BLaER1 treated with 17β-estradiol and CSF1 and Interleukin-3, amounts not matched to agents 10 nM and 100 nM (cell line): Measurements from ENCODE around the gene RPAIN.
"Not testable (repeated sequence)": the region's sequence is repeated elsewhere in the genome, so short reads cannot be mapped to it uniquely, and the experiment has no call there.

ENCODE experiments used
- H3K27ac ChIP-seq, 11 experiments: shearing (Covaris generic); formaldehyde crosslinking; 2 replicates each; pipeline ENCODE4 v1.8.1; 2022
- H3K27me3 ChIP-seq, 11 experiments: shearing (Covaris generic); formaldehyde crosslinking; 2 replicates each; pipeline ENCODE4 v1.8.1; 2022
- H3K36me3 ChIP-seq, 11 experiments: shearing (Covaris generic); formaldehyde crosslinking; 2 replicates each; pipeline ENCODE4 v1.8.1; 2022
- H3K4me1 ChIP-seq, 10 experiments: shearing (Covaris generic); formaldehyde crosslinking; 2 replicates each; pipeline ENCODE4 v1.8.1; 2022
- H3K4me2 ChIP-seq, 11 experiments: shearing (Covaris generic); formaldehyde crosslinking; 2 replicates each; pipeline ENCODE4 v1.8.1; 2022
- H3K4me3 ChIP-seq, 10 experiments: shearing (Covaris generic); formaldehyde crosslinking; 2 replicates each; pipeline ENCODE4 v1.8.1; 2022
- H3K9ac ChIP-seq, 11 experiments: shearing (Covaris generic); formaldehyde crosslinking; 2 replicates each; pipeline ENCODE4 v1.8.1; 2022
- H3K9me3 ChIP-seq, 11 experiments: shearing (Covaris generic); formaldehyde crosslinking; replicated peaks in 1 of 11; 2 replicates each; pipeline ENCODE4 v1.8.1; 2022
- H4K20me1 ChIP-seq, 11 experiments: shearing (Covaris generic); formaldehyde crosslinking; 2 replicates each; pipeline ENCODE4 v1.8.1; 2022
- Cebpa-rat ChIP-seq, 11 experiments: shearing (Covaris generic); IDR thresholded peaks; 2 replicates each; pipeline ENCODE4 v1.8.1; 2022

Gene RPAIN

GRCh38 chr17:5419356-5419958 lies 525 bp upstream of the RPAIN start, which contains the start of gene NUP88:
TSS of gene NUP88 (minus strand) at chr17:5419662. CDS start at chr17:5419650, 12 bp downstream.
- TF ChIP-seq Cebpa-rat (IDR thresholded peaks at IDR 0.05) = no peak
- Histone ChIP-seq H3K4me1 (peaks cover 35 to 46% (median 40%) of the 10 kb centered on the region in 10 experiments), H3K9me3 (no peaks in the 10 kb centered on the region), H3K9ac (peak within 1 kb of the TSS; percentile 86 to 95 (median 93)), H3K4me2 (peak within 1 kb of the TSS; percentile 85 to 99 (median 96)), H3K4me3 (peak within 1 kb of the TSS; percentile 77 to 94 (median 86)), H3K36me3 (peaks cover 55 to 74% (median 64%) of the 10 kb centered on the region in 11 experiments), H3K27ac (peak within 1 kb of the TSS; percentile 76 to 95 (median 92)), H3K27me3 (no peaks in the 10 kb centered on the region), H4K20me1 (peaks cover 0 to 47% (median 28%) of the 10 kb centered on the region in 11 experiments; a peak in 17 of 22 replicates)

- Histone ChIP-seq H3K36me3 (peaks cover 61 to 74% (median 64%) of the 10 kb centered on the region in 11 experiments), H3K4me1 (peaks cover 25 to 35% (median 28%) of the 10 kb centered on the region in 10 experiments), H3K27ac (no peak overlapping the region), H3K4me3 (no peak overlapping the region), H3K27me3 (no peaks in the 10 kb centered on the region), H3K9ac (no peak overlapping the region), H3K4me2 (0 out of 22 replicates have a peak overlapping the region, but pooled peaks of 2 of the 11 experiments have one; percentile 93 to 95), H3K9me3 (no peaks in the 10 kb centered on the region), H4K20me1 (peaks cover 0 to 25% (median 12%) of the 10 kb centered on the region in 11 experiments; a peak in 17 of 22 replicates)
- TF ChIP-seq Cebpa-rat (IDR thresholded peaks at IDR 0.05) = no peak
These were observed 2.5 kb downstream of the RPAIN start for GRCh38 chr17:5422505-5422904.

- Histone ChIP-seq H3K4me1 (peaks cover 15 to 32% (median 22%) of the 10 kb centered on the region in 10 experiments), H3K9me3 (no peaks in the 10 kb centered on the region), H3K27ac (no peak overlapping the region), H3K36me3 (peaks cover 82 to 89% (median 87%) of the 10 kb centered on the region in 11 experiments), H3K27me3 (no peaks in the 10 kb centered on the region), H3K4me2 (no peak overlapping the region), H3K4me3 (no peak overlapping the region), H3K9ac (no peak overlapping the region), H4K20me1 (peaks cover 0 to 25% (median 6%) of the 10 kb centered on the region in 11 experiments; a peak in 8 of 22 replicates)
- TF ChIP-seq Cebpa-rat (IDR thresholded peaks at IDR 0.05) = no peak
These were observed 4.9 kb downstream of the RPAIN start for GRCh38 chr17:5424909-5425308.

GRCh38 chr17:5425826-5426225 lies 5.8 kb downstream of the RPAIN start:
- TF ChIP-seq Cebpa-rat (IDR thresholded peaks at IDR 0.05) = no peak
- Histone ChIP-seq H4K20me1 (peaks cover 0 to 33% (median 10%) of the 10 kb centered on the region in 11 experiments; a peak in 16 of 22 replicates), H3K9ac (no peak overlapping the region), H3K4me1 (peaks cover 12 to 30% (median 19%) of the 10 kb centered on the region in 10 experiments), H3K4me2 (no peak overlapping the region), H3K27ac (no peak overlapping the region), H3K27me3 (no peaks in the 10 kb centered on the region), H3K4me3 (no peak overlapping the region), H3K9me3 (no peaks in the 10 kb centered on the region), H3K36me3 (peaks cover 92 to 99% (median 97%) of the 10 kb centered on the region in 11 experiments)

GRCh38 chr17:5429191-5429887 lies 9.4 kb downstream of the RPAIN start:
- Histone ChIP-seq H3K4me3 (no peak overlapping the region), H3K4me1 (peaks cover 0 to 12% (median 7%) of the 10 kb centered on the region in 10 experiments; a peak in 7 of 20 replicates), H3K9me3 (no peaks in the 10 kb centered on the region), H3K27me3 (no peaks in the 10 kb centered on the region), H3K36me3 (peaks cover 98 to 100% (median 100%) of the 10 kb centered on the region in 11 experiments), H3K9ac (no peak overlapping the region), H3K4me2 (no peak overlapping the region), H4K20me1 (peaks cover 14 to 68% (median 43%) of the 10 kb centered on the region in 11 experiments; a peak in 20 of 22 replicates), H3K27ac (no peak overlapping the region)
- no peak for TF ChIP-seq Cebpa-rat (IDR thresholded peaks at IDR 0.05)

- Histone ChIP-seq H3K9me3 (no peaks in the 10 kb centered on the region), H3K4me2 (no peak overlapping the region), H3K4me3 (no peak overlapping the region), H3K9ac (no peak overlapping the region), H3K36me3 (peaks cover 97 to 100% (median 100%) of the 10 kb centered on the region in 11 experiments), H3K27ac (no peak overlapping the region), H3K4me1 (peaks cover under 1 to 16% (median 11%) of the 10 kb centered on the region in 10 experiments; a peak in 14 of 20 replicates), H4K20me1 (peaks cover 14 to 78% (median 54%) of the 10 kb centered on the region in 11 experiments; a peak in 21 of 22 replicates), H3K27me3 (no peaks in the 10 kb centered on the region)
- no peak for TF ChIP-seq Cebpa-rat (IDR thresholded peaks at IDR 0.05)
These were observed 10.5 kb downstream of the RPAIN start for GRCh38 chr17:5430413-5430999.

- H3K9ac ChIP-seq, H3K27me3 ChIP-seq, H3K27ac ChIP-seq, H3K4me3 ChIP-seq, H3K4me2 ChIP-seq, H3K9me3 ChIP-seq: not testable (repeated sequence)
- H3K36me3 ChIP-seq = peaks cover 95 to 100% (median 100%) of the 10 kb centered on the region in 11 experiments
- peaks cover 8 to 23% (median 17%) of the 10 kb centered on the region in 10 experiments; a peak in 18 of 20 replicates for H3K4me1 ChIP-seq
- H4K20me1 ChIP-seq = peaks cover 14 to 85% (median 57%) of the 10 kb centered on the region in 11 experiments; a peak in 21 of 22 replicates
These were observed 11.3 kb downstream of the RPAIN start for GRCh38 chr17:5431234-5431633.

- no peaks in the 10 kb centered on the region for H3K9me3 ChIP-seq
- H3K36me3 ChIP-seq = peaks cover 94 to 100% (median 100%) of the 10 kb centered on the region in 11 experiments
- H3K4me2 ChIP-seq = no peak overlapping the region
- peaks cover 16 to 32% (median 25%) of the 10 kb centered on the region in 10 experiments for H3K4me1 ChIP-seq
- peaks cover 14 to 93% (median 66%) of the 10 kb centered on the region in 11 experiments; a peak in 21 of 22 replicates for H4K20me1 ChIP-seq
- no peaks in the 10 kb centered on the region for H3K27me3 ChIP-seq
- H3K27ac ChIP-seq = no peak overlapping the region
- H3K4me3 ChIP-seq = no peak overlapping the region
- H3K9ac ChIP-seq = no peak overlapping the region
- no peak for TF ChIP-seq Cebpa-rat (IDR thresholded peaks at IDR 0.05)
These were observed 12.1 kb downstream of the RPAIN start for GRCh38 chr17:5431949-5432556.
